IPS-20b (cell line): Measurements from ENCODE around the gene FBXO17.
A peak's percentile ranks its signal among the peaks of the same experiment; 100 is the strongest.
"Not testable (repeated sequence)": the region's sequence is repeated elsewhere in the genome, so short reads cannot be mapped to it uniquely, and the experiment has no call there.

Experiments used
- H3K27ac ChIP-seq: one replicate; pipeline ENCODE4 v1.5.1; 2013; ENCODE audit warnings: low read length
- H3K27me3 ChIP-seq: 2 replicates; pipeline ENCODE4 v1.6.1; 2013; ENCODE audit warnings: mild to moderate bottlenecking, low read length, inconsistent platforms; ENCODE audit not compliant: insufficient read depth
- H3K36me3 ChIP-seq: 2 replicates; pipeline ENCODE4 v1.6.1; 2013; ENCODE audit warnings: low read depth, mild to moderate bottlenecking, inconsistent platforms, low read length, moderate library complexity; ENCODE audit not compliant: insufficient read depth
- H3K4me1 ChIP-seq: 2 replicates; pipeline ENCODE4 v1.6.1; 2013; ENCODE audit warnings: mild to moderate bottlenecking, control low read depth, inconsistent platforms, low read length, moderate library complexity; ENCODE audit not compliant: insufficient read depth
- H3K4me3 ChIP-seq: 2 replicates; pipeline ENCODE4 v1.5.1; 2013; ENCODE audit warnings: mild to moderate bottlenecking, low read length, inconsistent platforms
- H3K9ac ChIP-seq: 2 replicates; pipeline ENCODE4 v1.6.1; 2013; ENCODE audit warnings: low read depth, mild to moderate bottlenecking, inconsistent platforms, low read length, moderate library complexity
- H3K9me3 ChIP-seq: 2 replicates; pipeline ENCODE4 v1.6.1; 2013; ENCODE audit warnings: mild to moderate bottlenecking, low read depth, low read length, inconsistent platforms; ENCODE audit not compliant: insufficient read depth

Gene FBXO17

DNA sequence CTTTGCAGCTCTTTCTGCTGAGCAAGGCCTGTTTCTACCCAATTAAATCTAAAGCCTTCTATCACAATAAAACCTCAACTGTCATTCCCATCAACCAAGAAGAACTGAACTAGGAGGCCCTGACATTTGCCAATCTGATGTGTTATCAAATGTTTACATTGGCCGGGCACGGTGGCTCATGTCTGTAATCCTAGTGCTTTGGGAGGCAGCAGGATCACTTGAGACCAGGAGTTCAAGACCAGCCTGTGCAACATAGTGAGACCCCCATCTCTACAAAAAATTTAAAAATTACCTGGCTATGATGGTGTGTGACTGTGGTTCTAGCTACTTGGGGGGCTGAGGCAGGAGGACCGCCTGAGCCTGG, 2.8 kb upstream of the FBXO17 start:
- H3K36me3 ChIP-seq, result no peaks in the 10 kb centered on the region
- H3K4me3 ChIP-seq, result no peak overlapping the region
- H3K4me1 ChIP-seq, result peaks cover 10% of the 10 kb centered on the region; the same call in 1 of the 2 replicates
- H3K9me3 ChIP-seq, result peaks cover 9% of the 10 kb centered on the region; the same call in 1 of the 2 replicates
- H3K27ac ChIP-seq, result no peak overlapping the region
- H3K27me3 ChIP-seq, result peaks cover 6% of the 10 kb centered on the region; the same call in 1 of the 2 replicates
- no peak overlapping the region for H3K9ac ChIP-seq

DNA sequence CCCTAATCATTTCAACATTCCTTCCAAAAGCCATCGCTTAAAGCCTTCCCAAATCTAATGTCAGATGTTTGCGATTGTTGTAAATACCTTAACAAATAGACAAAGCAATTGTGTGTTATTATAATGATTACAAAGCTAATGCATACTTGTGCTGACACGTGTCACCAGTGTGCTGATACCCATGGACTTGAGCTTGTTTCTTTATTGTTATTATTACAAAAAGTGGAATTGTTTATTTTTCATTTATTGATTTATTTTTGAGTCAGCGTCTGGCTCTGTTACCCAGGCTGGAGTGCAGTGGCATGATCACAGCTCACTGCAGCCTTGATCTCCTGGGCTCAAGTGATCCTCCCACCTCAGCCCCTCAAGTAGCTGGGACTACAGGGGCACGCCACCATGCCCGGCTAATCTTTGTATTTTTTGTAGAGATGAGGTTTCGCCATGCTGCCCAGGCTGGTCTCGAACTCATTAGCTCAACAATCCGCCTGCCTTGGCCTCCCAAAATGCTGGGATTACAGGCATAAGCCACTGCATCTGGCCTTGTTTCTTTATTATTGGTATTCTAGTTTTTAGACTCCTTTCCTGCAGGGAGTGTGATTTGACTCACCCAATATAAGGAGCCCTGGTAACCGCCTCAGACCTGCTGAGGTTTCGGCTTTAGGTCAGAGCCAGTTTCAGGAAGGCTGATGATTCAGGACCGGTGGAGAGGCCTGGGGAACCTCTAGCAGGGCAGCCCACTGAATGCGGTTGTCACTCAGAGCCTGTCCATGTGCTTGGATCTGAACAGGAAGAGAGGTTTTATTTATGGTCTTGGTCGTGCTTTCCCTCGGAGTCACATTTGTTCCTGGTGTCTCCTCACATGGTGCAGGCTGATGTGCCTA, 2.1 kb upstream of the FBXO17 start:
- peaks cover 6% of the 10 kb centered on the region; the same call in 1 of the 2 replicates for H3K27me3 ChIP-seq
- H3K9ac ChIP-seq, result no peak overlapping the region

DNA sequence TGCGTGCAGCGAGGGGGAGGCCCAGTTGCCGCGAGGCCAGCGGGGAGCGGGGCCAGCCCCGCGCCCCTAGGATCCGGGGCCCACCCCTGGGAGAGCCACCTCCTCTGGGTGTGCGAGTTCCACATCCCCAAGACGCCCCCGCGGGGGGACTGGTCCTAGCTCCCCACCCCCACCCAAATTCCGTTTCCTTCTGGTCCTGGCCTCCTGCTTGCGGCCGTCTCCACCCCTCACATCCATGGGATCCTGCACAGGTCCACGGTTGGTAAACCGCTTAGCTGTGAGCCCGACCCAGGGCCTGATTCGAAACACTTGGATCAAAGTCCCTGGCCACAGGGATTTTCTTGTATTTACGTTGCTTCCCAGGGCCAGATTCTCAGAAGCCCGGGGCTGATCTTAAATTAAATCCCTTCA, 324 bp upstream of the FBXO17 start:
- no peak overlapping the region for H3K27ac ChIP-seq
- peak overlapping the region; percentile 59; the same call in 1 of the 2 replicates for H3K9ac ChIP-seq
- H3K4me3 ChIP-seq, result peak overlapping the region; percentile 67
- H3K36me3 ChIP-seq, result no peaks in the 10 kb centered on the region
- H3K27me3 ChIP-seq, result peaks cover 6% of the 10 kb centered on the region; the same call in 1 of the 2 replicates
- H3K4me1 ChIP-seq, result peaks cover 10% of the 10 kb centered on the region; the same call in 1 of the 2 replicates
- peaks cover 5% of the 10 kb centered on the region; the same call in 1 of the 2 replicates for H3K9me3 ChIP-seq

More for the DNA sequence above, 2.1 kb upstream of the FBXO17 start:
- no peak overlapping the region for H3K27ac ChIP-seq
- peaks cover 9% of the 10 kb centered on the region; the same call in 1 of the 2 replicates for H3K9me3 ChIP-seq
- H3K4me3 ChIP-seq, result no peak overlapping the region
- H3K36me3 ChIP-seq, result no peaks in the 10 kb centered on the region
- peaks cover 10% of the 10 kb centered on the region; the same call in 1 of the 2 replicates for H3K4me1 ChIP-seq

DNA sequence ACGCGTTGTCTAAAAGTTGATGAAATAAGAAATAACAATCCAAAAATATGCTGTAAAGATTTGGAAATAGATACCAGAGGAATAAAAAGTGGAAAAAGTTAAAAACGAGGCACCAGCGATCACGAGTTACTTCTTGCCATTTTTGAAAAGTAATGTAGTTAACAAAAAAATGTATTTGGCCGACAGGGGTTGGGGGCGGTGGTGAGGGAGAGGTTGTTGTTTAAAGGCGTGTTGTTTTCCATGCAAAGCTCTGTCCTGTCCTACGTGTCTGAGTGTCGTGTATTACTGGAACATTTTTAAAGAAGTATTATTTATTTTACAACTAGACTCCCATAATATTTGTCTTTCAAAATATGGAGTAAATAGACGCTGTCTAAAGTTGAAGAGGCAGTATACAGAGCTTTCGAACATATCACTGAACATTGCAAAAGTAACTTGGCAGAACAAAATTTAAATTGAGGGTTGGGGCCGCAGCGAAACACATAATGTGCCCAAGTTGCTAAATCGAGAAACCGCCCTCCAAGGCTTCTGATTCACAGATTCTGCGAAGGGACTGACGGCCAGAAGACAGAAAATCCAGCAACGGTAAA, 823 bp downstream of the FBXO17 start:
- Histone ChIP-seq H3K4me1 (peaks cover 10% of the 10 kb centered on the region; the same call in 1 of the 2 replicates), H3K9me3 (no peaks in the 10 kb centered on the region), H3K36me3 (no peaks in the 10 kb centered on the region), H3K4me3 (peak overlapping the region; percentile 73), H3K9ac (peak overlapping the region; percentile 71; the same call in 1 of the 2 replicates), H3K27ac (no peak overlapping the region), H3K27me3 (peaks cover 6% of the 10 kb centered on the region; the same call in 1 of the 2 replicates)

DNA sequence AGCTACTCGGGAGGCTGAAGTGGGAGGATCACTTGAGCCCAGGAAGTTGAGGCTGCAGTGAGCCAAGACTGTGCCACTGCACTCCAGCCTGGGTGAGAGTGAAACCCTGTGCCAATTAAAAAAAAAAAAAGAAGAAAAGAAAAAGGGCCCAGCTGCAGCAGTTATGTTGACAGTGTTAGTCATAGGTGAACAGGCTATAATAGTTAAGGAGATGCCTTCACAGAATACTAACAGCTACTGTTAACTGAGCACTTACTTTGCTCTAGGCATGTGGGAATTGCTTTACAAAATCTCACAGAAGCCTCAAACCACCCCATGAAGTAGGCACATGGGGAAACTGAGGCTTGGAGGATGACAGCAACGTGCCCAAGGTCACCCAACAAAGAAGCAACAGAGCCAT, 3.9 kb downstream of the FBXO17 start:
- Histone ChIP-seq H3K36me3 (peaks cover 6% of the 10 kb centered on the region; the same call in 1 of the 2 replicates), H3K27ac (no peak overlapping the region), H3K27me3 (peaks cover 6% of the 10 kb centered on the region; the same call in 1 of the 2 replicates), H3K9ac (no peak overlapping the region), H3K4me1 (peaks cover 10% of the 10 kb centered on the region; the same call in 1 of the 2 replicates), H3K9me3 (no peaks in the 10 kb centered on the region), H3K4me3 (no peak overlapping the region)

DNA sequence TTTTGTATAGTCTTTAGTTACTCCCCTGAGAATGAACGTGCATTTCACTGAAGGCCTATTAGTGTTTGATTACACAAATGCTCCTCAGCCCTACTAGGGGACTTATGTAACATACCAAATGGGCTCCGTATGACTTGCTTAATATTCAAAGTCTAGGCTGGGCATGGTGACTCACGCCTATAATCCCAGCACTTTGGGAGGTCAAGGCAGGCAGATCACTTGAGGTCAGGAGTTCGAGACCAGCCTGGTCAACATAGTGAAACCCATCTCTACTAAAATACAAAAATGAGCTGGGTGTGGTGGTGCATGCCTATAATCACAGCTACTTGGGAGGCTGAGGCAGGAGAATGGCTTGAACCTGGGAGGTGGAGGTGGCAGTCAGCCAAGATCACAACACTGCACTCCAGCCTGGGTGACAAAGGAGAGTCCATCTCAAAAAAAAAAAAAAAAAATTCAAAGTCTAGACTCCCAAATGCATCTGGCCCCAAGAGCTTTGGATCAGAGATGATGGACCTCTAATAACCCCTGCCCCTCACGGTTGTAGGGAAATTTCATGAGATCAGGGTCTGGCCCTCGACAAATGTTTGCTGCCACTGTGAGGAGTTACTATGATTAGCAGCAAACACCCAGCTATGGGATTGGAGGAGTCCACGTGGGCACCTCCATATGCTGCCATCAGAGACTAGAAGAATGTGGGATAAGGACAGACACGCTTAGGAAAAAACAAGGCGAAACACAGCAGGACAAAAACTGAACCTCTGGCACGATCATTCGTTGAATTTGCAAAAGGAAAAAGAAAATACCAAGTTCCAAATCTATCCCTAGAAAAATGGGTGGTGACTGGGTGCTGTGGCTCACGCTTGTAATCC, 4.6 kb downstream of the FBXO17 start:
- H3K27ac ChIP-seq, result no peak overlapping the region
- peaks cover 5% of the 10 kb centered on the region; the same call in 1 of the 2 replicates for H3K4me1 ChIP-seq
- H3K4me3 ChIP-seq, result no peak overlapping the region
- peaks cover 6% of the 10 kb centered on the region; the same call in 1 of the 2 replicates for H3K36me3 ChIP-seq
- H3K27me3 ChIP-seq, result peaks cover 6% of the 10 kb centered on the region; the same call in 1 of the 2 replicates
- H3K9ac ChIP-seq, result no peak overlapping the region
- no peaks in the 10 kb centered on the region for H3K9me3 ChIP-seq

DNA sequence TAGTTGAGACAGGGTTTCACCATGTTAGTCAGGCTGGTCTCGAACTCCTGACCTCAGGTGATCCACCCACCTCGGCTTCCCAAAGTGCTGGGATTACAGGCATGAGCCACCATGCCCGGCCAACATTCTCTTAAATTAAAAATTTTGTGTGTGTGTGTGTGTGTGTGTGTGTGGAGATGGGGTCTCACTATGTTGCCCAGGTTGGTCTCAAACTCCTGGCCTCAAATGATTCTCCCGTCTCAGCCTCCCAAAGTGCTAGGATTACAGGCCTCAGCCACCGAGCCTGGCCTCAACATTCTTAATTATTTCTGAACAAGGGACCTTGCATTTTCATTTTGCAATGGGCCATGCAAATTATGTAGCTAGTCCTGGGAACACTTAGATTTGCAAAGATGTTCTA, 9.4 kb downstream of the FBXO17 start:
- not testable (repeated sequence) for H3K36me3 ChIP-seq, H3K9ac ChIP-seq, H3K27me3 ChIP-seq, H3K4me1 ChIP-seq, H3K9me3 ChIP-seq, H3K27ac ChIP-seq, H3K4me3 ChIP-seq

DNA sequence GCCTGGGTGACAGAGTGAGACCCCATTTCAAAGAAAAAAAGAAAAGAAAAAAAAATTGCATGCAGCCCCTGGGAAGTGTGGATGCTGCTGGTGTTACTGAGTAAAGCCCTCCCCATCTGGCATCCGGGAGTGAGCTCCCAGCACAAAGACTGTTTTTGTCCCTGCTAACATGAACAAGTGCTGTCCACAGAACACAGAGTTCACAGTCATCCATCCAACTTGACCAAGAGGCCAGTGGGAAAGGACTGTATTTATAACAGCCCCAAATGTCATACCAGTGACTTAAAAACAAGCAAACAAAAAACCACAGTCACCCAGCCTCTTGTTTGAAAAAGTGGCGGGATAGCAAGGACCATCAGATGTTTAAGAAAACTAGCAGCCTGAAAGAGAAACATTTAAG, 10.8 kb downstream of the FBXO17 start:
- no peaks in the 10 kb centered on the region; the same call in 1 of the 2 replicates for H3K9me3 ChIP-seq
- H3K4me3 ChIP-seq, result no peak overlapping the region
- no peaks in the 10 kb centered on the region for H3K27me3 ChIP-seq
- no peaks in the 10 kb centered on the region for H3K4me1 ChIP-seq
- peaks cover 6% of the 10 kb centered on the region; the same call in 1 of the 2 replicates for H3K36me3 ChIP-seq
- no peak overlapping the region for H3K27ac ChIP-seq
- H3K9ac ChIP-seq, result no peak overlapping the region

DNA sequence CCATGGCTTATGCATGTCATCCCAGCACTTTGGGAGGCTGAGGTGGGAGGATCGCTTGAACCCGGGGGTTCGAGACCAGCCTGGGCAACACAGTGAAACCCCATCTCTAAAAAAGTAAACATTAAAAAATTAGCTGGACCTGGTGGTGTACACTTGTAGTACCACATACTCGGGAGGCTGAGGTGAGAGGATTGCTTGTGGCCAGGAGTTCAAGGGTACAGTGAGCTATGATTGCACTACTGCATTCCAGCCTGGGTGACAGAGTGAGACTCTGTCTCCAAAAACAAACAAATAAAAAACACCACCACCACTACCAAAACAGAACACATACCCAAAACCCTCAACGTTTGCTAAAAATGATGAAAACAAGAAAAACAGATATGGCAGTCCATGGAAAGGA, 15.9 kb downstream of the FBXO17 start:
- Histone ChIP-seq H3K4me1 (no peaks in the 10 kb centered on the region), H3K36me3 (no peaks in the 10 kb centered on the region), H3K27ac (no peak overlapping the region), H3K27me3 (no peaks in the 10 kb centered on the region), H3K9me3 (no peaks in the 10 kb centered on the region; the same call in 1 of the 2 replicates), H3K9ac (no peak overlapping the region), H3K4me3 (no peak overlapping the region)

DNA sequence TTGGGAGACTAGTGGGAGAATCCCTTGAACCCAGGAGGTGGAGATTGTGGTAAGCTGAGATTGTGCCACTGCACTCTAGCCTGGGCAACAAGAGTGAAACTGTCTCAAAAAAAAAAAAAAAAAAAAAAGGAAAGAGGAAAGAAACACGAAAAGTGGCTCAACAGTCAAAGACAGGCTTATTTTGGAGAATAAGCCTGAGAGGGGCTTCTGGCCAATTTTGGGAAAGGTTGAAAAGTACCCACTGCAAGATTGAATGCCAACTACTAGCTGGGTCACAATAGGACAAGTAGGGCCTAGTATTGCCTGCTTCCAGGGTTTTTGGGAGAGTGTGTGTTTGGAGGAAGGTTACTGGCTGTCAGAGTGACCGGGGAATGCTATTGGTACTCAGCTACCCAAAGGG, 17.2 kb downstream of the FBXO17 start:
- no peaks in the 10 kb centered on the region for H3K27me3 ChIP-seq
- H3K4me1 ChIP-seq, result no peaks in the 10 kb centered on the region
- no peak overlapping the region for H3K27ac ChIP-seq
- no peak overlapping the region for H3K9ac ChIP-seq
- H3K36me3 ChIP-seq, result no peaks in the 10 kb centered on the region
- no peak overlapping the region for H3K4me3 ChIP-seq
- H3K9me3 ChIP-seq, result no peaks in the 10 kb centered on the region; the same call in 1 of the 2 replicates

DNA sequence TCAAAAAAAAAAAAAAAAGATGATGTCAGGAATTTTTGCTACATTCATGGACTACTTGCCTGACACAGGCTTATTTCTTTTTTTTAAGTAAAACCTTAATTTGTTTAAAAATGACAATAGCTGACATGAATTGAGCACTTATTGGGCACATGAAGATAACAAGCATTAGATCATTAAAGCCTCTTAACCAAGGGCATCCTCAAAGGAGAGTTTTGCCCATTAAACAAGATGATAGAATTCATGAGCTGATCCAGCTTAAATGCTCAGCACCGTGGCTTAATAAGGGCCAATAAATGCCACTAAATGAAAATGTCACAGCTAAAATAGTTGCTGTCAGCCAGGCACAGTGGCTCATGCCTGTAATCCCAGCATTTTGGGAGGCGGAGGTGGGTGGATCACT, 19.3 kb downstream of the FBXO17 start:
- no peak overlapping the region for H3K4me3 ChIP-seq
- H3K9me3 ChIP-seq, result no peaks in the 10 kb centered on the region
- no peaks in the 10 kb centered on the region for H3K4me1 ChIP-seq
- H3K9ac ChIP-seq, result no peak overlapping the region
- H3K27ac ChIP-seq, result no peak overlapping the region
- H3K27me3 ChIP-seq, result no peaks in the 10 kb centered on the region
- no peaks in the 10 kb centered on the region for H3K36me3 ChIP-seq
